HG02840 (cell line): ENCODE results near the gene EMP3.
"Not testable (repeated sequence)": the region's sequence is repeated elsewhere in the genome, so short reads cannot be mapped to it uniquely, and the experiment has no call there.

Experiments
- ATAC-seq: cut with Tn5 transposase; IDR thresholded peaks from one replicate; pipeline ENCODE4 v1.9.1; 2021; ENCODE audit warnings: mild to moderate bottlenecking, moderate library complexity, moderate number of reproducible peaks; ENCODE audit not compliant: unreplicated experiment, low FRiP score

EMP3 gene

GRCh38 chr19:48325265-48325910 is at the start of gene EMP3:
Gene EMP3, plus strand, starts transcription at chr19:48325552. Its CDS starts 1,293 bp downstream, at chr19:48326845.
- no peak for ATAC-seq

- no peak for ATAC-seq
These were observed 45.6 kb upstream of the EMP3 start for GRCh38 chr19:48279747-48280146.

- no peak for ATAC-seq
These were observed 41.4 kb upstream of the EMP3 start for GRCh38 chr19:48283908-48284307.

DNA sequence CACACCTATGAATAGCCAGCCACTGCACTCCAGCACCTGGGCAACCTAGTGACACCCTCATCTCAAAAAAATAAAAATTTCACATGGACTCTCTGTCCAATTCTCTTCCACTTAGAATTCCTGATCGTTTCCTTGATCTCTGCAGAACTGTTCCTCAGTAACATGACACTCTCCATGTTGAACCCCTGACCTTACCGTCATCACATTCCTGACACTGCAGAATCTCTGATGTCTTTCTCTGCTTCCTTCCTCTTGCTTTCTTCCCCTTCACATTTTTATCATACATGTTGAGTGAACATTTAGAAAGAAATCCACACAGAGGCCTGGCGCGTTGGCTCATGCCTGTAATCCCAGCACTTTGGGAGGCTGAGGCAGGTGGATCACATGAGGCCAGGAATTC is 40.5 kb upstream of the EMP3 start:
- no peak for ATAC-seq

DNA sequence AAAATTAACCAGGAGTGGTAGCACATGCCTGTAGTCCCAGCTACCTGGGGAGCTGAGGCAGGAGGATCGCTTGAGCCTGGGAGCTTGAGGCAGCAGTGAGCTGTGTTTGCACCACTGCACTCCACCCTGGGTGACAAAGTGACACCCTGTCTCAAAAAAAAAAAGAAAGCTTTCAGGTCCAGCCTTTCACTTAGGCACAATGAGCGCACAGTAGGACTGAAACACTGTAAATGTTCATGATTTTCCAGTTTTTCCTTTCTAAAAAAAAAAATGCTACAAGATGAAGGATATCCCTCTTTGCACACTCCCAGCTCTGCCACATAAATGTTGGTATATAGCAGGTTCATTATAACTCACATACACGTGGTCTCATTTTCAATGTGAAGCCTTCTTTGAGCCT is 37.6 kb upstream of the EMP3 start:
- no peak for ATAC-seq

DNA sequence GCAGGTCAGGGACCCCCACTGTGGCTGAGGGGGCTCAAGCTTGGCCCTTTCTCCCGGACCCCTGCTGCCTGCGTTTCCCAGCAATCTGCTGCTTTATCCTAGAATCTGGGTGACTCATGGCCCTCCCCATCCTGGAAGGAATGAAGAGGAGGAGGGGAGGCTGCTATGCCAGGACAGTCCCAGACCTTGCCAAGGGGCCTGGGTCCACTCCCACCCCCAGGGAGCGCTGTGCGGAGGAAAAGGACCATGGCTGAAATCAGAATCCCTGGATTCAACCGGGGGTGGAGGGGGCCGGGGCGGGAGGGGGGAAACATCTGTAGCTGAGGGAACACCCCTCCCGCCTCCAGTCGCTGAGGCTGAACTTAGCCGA is 35.0 kb upstream of the EMP3 start:
- no peak for ATAC-seq

DNA sequence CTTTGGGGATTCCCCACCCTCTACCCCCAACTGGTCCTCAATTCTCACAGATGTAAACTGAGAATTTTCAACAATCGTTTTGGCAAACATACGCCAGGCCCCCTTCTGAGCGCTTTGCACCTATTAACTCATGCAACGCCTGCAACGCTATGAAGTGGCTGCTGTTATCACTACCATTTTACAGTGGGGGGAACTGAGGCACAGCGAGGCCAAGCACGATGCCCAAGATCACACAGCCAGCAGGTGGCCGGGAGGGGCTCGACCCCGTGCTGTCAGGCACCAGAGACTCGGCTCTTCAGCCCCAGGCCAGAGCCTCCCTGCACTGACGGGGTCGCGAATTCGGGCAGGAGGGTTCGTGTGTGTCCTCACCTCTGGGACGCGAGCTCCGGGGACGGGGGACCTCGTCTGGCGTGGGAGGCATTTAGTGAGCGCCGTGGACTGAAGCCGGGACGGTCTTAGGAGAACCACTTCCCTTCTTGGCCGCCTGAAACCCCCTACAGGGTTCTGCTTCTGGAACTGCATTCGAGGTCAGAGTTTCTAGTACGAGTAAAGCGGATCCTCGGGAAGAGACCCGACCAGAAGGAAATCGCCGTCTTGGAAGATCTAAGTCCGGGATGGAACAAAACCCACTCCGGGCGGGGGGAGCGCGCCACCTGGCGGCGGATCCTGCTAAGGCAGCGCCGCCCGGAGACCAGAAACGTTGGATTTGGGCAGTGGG is 34.4 kb upstream of the EMP3 start:
- no peak for ATAC-seq

DNA sequence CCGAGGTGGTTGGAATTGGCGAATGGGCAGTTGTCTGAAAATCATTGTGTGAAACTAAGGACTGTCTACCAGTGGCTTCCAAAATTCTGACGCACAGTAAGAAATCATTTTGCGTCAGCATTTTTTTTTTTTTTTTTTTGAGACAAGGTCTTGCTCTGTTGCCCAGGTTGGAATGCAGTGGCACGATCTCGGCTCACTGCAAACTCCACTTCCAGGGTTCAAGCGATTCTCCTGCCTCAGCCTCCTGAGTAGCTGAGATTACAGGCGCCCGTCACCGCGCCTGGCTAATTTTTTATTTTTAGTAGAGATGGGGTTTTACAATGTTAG is 33.9 kb upstream of the EMP3 start:
- not testable (repeated sequence) for ATAC-seq

DNA sequence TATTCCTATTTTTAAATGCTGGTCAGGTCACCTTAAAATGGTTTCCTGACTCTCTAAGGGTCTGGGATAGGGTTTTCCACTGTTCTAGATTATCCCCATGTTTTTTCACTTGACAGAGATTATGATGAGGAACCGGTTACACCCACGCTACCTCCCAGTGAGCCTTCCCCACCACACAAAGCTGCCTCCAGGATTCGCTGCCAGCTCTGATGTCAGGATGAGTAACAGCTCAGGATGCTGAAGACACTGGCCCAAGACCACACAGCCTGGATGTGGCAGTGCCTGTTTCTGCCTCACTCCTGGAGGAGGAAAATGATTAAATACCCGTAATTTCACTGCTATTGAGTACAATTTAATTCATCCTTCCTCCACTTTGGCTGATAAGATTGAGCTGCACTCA is 32.6 kb upstream of the EMP3 start:
- no peak for ATAC-seq

DNA sequence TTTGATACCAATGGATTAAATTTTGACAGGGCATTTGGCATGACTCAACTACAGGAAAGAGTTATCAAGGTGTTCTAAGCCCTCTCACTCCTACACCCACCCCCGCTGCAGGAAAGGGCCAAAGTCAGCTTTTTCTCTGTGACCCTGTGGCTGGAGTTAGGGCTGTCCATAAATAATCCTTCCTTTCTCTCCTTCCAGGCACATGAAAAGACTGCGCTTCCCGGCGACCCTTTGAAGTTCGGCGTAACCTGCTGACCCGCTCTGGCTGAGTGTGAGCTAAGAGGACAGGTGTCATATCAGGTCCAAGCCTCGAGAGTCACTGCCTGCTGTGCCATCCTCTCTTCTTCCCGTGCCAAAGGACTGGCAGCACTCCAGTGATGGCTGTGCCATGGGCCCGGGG is 29.9 kb upstream of the EMP3 start:
- ATAC-seq = no peak

GRCh38 chr19:48296963-48297734 is 28.2 kb upstream of the EMP3 start:
- no peak for ATAC-seq

DNA sequence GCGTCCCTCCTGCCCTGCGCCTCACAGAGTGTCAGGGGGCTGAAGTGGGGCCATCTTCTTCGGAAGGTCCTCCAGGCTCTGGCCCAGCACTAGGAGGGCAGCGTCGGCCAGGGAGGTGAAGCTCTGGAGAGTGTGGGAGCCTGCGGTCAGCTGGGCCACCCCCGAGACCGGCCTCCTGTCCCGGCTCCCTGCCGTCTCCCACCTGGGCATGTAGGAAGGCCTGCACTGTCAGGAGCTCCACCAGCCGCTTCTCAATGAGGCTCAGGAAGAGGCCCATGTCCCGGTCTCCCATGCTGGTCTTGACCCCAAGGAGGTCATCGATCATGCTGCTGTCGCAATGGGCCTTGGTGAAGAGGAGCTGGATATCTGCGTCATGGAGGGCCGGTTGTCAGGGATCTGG is 27.4 kb upstream of the EMP3 start:
- no peak for ATAC-seq

GRCh38 chr19:48301886-48302599 is 23.3 kb upstream of the EMP3 start:
- no peak for ATAC-seq

GRCh38 chr19:48302600-48302959 is 22.8 kb upstream of the EMP3 start:
- no peak for ATAC-seq

DNA sequence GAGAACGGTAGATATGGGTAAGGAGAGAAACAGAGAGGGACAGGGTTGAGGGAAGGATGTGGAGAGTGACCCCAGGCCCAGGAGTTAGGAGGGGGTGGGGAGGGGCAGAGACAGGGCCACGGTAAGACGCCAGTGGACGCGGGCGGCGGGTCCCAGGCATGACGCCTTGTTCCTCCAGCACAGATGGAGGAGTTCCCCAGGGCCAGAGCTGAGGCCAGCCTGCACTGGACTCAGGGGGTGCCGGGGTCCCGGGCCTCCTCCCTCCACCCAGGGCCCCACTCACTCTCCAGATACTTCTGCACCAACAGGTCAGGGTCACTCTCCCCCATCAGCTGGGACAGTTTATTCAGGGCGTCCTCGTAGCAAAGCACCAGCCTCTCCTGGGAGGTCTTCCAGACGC is 22.0 kb upstream of the EMP3 start:
- ATAC-seq = no peak

DNA sequence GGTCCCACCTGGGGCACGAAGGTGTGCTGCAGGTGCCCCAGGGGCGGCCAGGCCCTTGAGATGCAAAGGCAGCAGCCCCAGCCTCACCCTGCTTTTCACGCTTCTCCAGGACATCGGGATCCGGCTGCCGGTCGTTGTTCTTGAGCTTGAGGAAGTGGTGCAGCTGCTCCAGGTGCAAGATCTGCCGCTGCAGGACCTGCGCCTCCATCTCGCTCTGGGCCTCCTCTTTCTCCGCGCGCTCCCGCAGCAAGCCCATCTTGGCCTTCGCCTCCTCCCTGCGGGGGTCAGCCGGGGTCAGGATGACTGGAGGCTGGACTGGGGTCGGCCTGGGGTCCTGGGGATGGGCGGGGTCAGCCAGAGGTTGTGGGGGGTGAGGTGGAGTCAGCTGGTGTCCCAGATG is 21.5 kb upstream of the EMP3 start:
- ATAC-seq = no peak

- no peak for ATAC-seq
These were observed 16.4 kb upstream of the EMP3 start for GRCh38 chr19:48308631-48309586.

DNA sequence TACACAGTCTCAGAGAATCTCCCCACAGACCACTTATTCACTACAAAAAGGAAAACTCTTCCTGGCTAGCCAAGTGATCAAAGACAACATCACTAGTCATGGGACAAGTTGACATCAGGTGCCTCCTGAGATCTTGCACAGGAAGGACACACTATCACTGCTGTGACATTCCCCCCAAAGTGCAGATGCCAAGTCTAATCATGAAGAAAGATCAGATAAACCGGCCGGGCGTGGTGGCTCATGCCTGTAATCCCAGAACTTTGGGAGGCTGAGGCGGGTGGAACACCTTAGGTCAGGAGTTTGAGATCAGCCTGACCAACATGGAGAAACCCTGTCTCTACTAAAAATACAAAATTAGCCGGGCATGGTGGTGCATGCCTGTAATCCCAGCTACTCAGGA is 15.6 kb upstream of the EMP3 start:
- not testable (repeated sequence) for ATAC-seq

GRCh38 chr19:48310227-48310626 is 15.1 kb upstream of the EMP3 start:
- no peak for ATAC-seq

GRCh38 chr19:48311384-48311783 is 14.0 kb upstream of the EMP3 start:
- no peak for ATAC-seq
